Medulla oblongata (tissue), 1 donor: ENCODE measurements around the gene ARID1B.

Experiments used
- DNase-seq: peaks from one replicate; pipeline ENCODE4 v3.0.0-alpha.2; 2015; ENCODE audit errors: extremely low spot score

Gene ARID1B

GRCh38 chr6:156852147-156852857 lies 75.1 kb downstream of the ARID1B start:
- no peak for DNase-seq

- DNase-seq: no peak
Observed at GRCh38 chr6:156852858-156853216, 75.7 kb downstream of the ARID1B start.

GRCh38 chr6:156853733-156854132 lies 76.6 kb downstream of the ARID1B start:
- DNase-seq: no peak

- DNase-seq: no peak
Observed at GRCh38 chr6:156854466-156855161, 77.4 kb downstream of the ARID1B start.

- DNase-seq: no peak
Observed at GRCh38 chr6:156857573-156857972, 80.4 kb downstream of the ARID1B start.

GRCh38 chr6:156859686-156860085 lies 82.5 kb downstream of the ARID1B start:
- DNase-seq: no peak

- no peak for DNase-seq
Observed at GRCh38 chr6:156862711-156863110, 85.5 kb downstream of the ARID1B start.

GRCh38 chr6:156863504-156863903 lies 86.3 kb downstream of the ARID1B start:
- no peak for DNase-seq

- DNase-seq: no peak
Observed at GRCh38 chr6:156864557-156864956, 87.4 kb downstream of the ARID1B start.

- DNase-seq: no peak
Observed at GRCh38 chr6:156865019-156865629, 87.9 kb downstream of the ARID1B start.

GRCh38 chr6:156866220-156867015 lies 89.2 kb downstream of the ARID1B start:
- DNase-seq: peak; percentile 62

GRCh38 chr6:156867121-156867520 lies 89.9 kb downstream of the ARID1B start:
- DNase-seq: no peak

GRCh38 chr6:156868385-156868784 lies 91.2 kb downstream of the ARID1B start:
- no peak for DNase-seq

GRCh38 chr6:156869980-156870398 lies 92.8 kb downstream of the ARID1B start:
- DNase-seq: no peak

GRCh38 chr6:156870924-156871539 lies 93.9 kb downstream of the ARID1B start:
- DNase-seq: no peak

- no peak for DNase-seq
Observed at GRCh38 chr6:156872903-156873302, 95.7 kb downstream of the ARID1B start.

GRCh38 chr6:156873654-156874380 lies 96.6 kb downstream of the ARID1B start:
- DNase-seq: no peak

GRCh38 chr6:156875062-156875461 lies 97.9 kb downstream of the ARID1B start:
- DNase-seq: no peak

GRCh38 chr6:156876302-156876701 lies 99.1 kb downstream of the ARID1B start:
- no peak for DNase-seq

- no peak for DNase-seq
Observed at GRCh38 chr6:156877126-156877863, 100.1 kb downstream of the ARID1B start.
